Ishikawa (cell line): ENCODE measurements around the gene FUCA2.

Source experiments
- FOXM1 ChIP-seq: IDR thresholded peaks from 2 replicates; pipeline ENCODE4 v1.6.1; 2012; ENCODE audit warnings: low read depth, borderline replicate concordance
- RAD21 ChIP-seq: IDR thresholded peaks from 2 replicates; pipeline ENCODE4 v1.6.1; 2012; ENCODE audit warnings: low read depth
- TAF1 ChIP-seq: IDR thresholded peaks from 2 replicates; pipeline ENCODE4 v1.6.1; 2012; ENCODE audit warnings: low read depth, mild to moderate bottlenecking

DNA sequence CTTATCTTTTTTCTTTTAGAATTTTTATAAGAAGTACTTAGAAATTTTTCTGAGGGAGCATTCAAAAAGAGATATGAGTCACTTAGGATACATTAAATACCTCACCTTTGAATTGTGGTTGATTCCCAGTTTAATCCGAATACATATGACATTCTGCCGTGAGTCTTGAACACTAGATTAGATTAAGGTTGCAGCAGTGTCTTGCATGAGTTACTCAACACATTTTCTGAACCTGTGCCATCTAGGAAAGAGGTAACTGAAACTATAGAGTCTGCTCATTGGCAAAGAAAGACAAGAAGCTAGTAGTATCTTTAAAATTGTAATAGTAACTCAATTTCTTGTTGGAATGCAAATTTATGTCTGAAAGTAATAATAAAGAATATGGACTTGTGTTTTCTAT is 46.0 kb downstream of the FUCA2 start:
- TF ChIP-seq RAD21 (no peak), TAF1 (no peak), FOXM1 (no peak)
